C4-2B (cell line): ENCODE results near the gene CCDC83.
"Not testable (repeated sequence)": the region's sequence is repeated elsewhere in the genome, so short reads cannot be mapped to it uniquely, and the experiment has no call there.

Experiments
- H3K27ac ChIP-seq: fragments of 450-650 bp; 2 replicates; pipeline ENCODE4 v1.5.1; 2017
- ZFX ChIP-seq: fragments of 450-650 bp; IDR thresholded peaks from 2 replicates; pipeline ENCODE4 v1.6.1; 2017
- TF ChIP-seq, protein P1 (sequence below): fragments of 450-650 bp; conservative IDR thresholded peaks from 2 replicates; pipeline ENCODE4 v1.5.1; 2017; ENCODE audit warnings: mild to moderate bottlenecking

Gene CCDC83

DNA sequence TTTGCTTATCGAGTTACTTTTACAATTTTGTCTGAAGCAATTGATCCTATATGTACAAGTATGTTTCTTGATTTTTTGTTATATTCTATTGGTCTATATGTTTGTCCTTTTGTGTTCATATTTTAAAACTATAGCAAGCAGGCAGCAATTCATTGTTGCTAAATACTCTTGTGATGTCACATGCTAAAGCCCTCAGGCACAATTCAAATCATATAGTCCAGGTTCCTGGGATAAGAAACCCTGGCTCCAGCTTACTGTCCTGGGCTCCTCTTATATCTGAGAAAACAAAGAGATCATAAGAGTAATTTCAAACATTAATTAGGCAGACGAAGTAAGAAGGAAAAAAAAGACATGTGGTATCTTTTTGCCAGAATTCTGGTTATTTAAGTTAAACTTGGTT, 6.6 kb upstream of the CCDC83 start:
- H3K27ac ChIP-seq, result no peak overlapping the region
- TF ChIP-seq, protein P1, sequence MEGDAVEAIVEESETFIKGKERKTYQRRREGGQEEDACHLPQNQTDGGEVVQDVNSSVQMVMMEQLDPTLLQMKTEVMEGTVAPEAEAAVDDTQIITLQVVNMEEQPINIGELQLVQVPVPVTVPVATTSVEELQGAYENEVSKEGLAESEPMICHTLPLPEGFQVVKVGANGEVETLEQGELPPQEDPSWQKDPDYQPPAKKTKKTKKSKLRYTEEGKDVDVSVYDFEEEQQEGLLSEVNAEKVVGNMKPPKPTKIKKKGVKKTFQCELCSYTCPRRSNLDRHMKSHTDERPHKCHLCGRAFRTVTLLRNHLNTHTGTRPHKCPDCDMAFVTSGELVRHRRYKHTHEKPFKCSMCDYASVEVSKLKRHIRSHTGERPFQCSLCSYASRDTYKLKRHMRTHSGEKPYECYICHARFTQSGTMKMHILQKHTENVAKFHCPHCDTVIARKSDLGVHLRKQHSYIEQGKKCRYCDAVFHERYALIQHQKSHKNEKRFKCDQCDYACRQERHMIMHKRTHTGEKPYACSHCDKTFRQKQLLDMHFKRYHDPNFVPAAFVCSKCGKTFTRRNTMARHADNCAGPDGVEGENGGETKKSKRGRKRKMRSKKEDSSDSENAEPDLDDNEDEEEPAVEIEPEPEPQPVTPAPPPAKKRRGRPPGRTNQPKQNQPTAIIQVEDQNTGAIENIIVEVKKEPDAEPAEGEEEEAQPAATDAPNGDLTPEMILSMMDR, result no peak
- no peak for TF ChIP-seq ZFX

DNA sequence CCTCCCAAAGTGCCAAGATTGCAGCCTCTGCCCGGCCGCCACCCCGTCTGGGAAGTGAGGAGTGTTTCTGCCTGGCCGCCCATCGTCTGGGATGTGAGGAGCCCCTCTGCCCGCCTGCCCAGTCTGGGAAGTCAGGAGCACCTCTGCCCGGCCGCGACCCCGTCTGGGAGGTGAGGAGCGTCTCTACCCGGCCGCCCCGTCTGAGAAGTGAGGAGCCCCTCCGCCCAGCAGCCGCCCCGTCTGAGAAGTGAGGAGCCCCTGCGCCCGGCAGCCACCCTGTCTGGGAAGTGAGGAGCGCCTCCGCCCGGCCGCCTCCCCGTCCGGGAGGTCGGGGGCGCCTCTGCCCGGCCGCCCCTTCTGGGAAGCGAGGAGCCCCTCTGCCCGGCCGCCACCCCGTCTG, 2.4 kb upstream of the CCDC83 start:
- H3K27ac ChIP-seq, result not testable (repeated sequence)

DNA sequence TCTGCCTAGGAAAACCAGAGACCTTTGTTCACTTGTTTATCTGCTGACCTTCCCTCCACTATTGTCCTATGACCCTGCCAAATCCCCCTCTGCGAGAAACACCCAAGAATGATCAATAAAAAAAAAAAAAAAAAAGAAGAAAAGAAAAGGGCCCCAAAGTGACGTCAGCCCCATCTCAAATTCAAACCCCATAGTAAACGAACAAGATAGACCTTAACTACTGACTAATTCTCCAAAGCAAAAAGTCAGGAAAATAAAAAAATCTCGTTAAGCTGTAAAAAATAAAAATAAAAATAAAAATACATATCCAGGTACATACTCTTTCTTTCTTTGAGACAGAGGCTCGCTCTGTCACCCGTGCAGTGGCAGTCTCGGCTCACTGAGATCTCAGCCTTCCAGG, 1.6 kb upstream of the CCDC83 start:
- not testable (repeated sequence) for H3K27ac ChIP-seq

DNA sequence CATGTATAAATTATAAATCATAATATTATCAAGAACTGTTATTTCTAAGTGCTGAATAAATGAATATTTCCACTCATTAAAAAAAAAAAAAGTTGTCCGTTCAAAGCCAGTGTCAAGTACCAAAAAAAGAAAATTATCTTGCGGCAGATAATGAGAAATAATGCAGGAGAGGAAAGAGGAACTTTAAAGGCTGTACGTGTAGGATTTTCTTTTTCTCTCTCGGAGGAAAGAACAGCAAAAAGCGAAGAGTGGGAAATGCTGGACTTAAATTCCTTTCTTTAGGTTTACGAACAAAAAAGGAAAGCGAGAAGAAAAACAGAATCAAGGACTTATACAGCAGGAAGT, 999 bp upstream of the CCDC83 start:
- peak overlapping the region; percentile 31 for H3K27ac ChIP-seq
- TF ChIP-seq ZFX, result no peak
- TF ChIP-seq, protein P1, result no peak

DNA sequence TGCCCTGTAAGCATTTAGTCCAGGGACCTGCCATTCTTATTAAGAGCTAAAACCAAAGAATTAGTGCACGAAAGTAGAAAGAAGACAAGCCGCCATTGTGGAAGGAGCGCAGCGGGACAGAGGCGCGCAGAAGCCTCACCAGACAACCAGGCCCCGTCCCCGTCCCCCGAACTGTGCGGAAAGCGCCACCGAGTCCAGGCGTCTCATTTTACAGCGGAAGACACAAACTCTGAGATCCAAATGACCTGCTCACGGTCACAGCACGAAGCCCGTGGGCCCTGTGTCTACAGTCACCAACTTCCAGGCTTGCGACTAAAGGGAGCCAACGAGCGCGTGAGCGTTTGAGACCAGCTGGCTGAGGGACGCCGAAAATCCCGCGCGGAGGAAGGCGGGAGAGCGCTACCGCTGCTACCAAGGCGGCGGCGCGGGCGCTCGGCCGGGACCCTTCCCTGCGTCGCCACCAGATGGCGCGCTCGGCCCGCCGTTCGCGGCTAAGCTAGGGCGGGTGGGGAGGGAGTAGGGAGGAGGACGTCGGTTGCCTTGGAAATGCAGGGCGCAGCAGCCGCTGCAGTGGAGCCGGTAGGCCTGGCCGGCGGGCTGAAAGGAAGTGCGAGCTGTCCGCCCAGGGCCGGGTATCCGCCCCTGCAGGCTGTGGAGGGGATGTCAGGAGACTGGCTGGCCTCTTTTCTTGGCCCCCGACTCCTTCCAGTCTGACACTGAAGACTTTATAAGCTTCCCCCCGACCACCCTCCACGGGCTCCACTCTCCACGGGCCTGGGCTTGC, 434 bp upstream of the CCDC83 start:
- TF ChIP-seq, protein P1, result peak; percentile 94
- no peak for TF ChIP-seq ZFX
- peak overlapping the region; percentile 31 for H3K27ac ChIP-seq

DNA sequence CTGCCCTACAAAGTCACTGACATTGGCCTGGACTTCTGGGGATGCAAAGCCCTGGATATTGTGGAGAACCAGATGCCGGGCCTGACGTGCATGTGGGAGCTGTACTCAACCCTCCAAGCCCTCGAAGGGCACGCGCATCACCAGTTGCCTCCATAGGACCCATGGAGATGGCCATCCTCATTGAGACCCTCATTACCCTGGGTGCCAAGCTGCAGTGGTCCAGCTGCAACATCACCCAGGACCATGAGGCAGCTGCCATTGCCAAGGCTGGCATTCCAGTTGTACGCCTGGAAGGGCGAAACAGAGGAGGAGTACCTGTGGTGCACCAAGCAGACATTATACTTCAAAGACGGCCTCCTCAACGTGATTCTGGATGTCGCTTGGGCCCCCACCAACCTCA, 1.9 kb downstream of the CCDC83 start:
- TF ChIP-seq, protein P1, result no peak
- TF ChIP-seq ZFX, result no peak

DNA sequence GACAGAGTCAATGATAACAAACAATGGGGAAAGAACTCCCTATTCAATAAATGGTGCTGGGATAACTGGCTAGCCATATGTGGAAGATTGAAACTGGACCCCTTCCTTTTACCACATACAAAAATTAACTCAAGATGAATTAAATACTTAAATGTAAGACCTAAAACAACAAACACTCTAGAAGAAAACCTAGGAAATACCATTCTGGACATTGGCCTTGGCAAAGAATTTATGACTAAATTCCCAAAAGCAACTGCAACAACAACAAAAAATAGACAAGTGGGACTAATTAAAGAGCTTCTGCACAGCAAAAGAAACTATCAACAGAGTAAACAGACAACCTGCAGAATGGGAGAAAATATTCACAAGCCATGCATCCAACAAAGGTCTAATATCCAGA, 4.4 kb downstream of the CCDC83 start:
- not testable (repeated sequence) for H3K27ac ChIP-seq

More for the DNA sequence above, 1.9 kb downstream of the CCDC83 start:
- H3K27ac ChIP-seq, result no peak overlapping the region

DNA sequence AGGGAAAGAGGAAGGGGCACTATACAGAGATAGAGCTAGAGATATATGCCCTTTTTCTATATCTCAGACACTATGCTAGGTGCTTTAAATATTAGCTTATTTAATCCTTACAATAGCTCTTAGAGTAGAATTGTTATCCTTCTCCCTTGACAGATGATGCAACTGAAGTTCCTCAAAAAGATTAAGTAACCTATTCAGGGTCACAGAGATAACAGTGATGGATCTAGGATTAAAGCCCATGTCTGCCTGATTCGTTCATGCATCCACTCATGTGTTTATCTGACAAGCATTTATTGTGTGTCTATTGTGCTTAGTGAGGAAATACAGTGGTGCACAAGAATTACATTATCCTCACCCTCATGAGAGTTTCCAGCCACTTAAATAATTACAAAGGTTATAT, 8.7 kb downstream of the CCDC83 start:
- TF ChIP-seq ZFX, result no peak
- TF ChIP-seq, protein P1, result no peak
- no peak overlapping the region for H3K27ac ChIP-seq

DNA sequence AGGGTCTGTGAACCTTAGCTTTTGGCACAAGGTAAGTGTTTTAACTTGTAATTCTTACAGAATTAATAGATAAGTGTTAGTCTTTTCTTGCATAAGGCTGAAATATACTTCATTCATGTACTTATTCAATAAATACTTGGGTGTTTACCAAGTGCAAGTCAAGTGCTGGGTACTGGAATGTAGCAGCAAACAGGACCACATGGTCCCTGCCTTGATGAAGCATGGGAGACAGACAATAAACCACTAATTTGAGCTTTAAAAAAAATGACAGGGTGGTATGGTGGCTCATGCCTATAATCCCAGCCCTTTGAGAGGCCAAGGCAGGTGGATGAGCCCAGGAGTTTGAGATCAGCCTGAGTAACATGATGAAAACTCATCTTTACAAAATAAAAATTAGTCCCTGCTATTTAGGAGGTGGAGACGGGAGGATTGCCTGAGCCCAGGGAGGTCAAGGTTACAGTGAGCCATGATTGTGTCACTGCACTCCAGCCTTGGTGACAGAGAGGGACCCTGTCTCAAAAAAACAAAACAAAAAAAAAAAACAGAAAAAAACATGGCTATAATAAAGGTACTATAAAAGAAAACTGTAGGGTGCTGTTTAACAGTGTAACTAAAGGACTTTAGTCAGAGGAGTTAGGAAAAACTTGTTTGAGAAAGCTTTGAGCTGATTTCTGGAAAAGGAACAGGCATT, 11.1 kb downstream of the CCDC83 start:
- TF ChIP-seq ZFX, result no peak
- TF ChIP-seq, protein P1, result no peak
- H3K27ac ChIP-seq, result no peak overlapping the region
